SU-DHL-6 (cell line): ENCODE measurements around the gene FSTL4.

Source experiments
- EZH2phosphoT487 ChIP-seq: fragments of 200-600 bp; sonication (generic), shearing (Covaris generic); conservative IDR thresholded peaks from 2 replicates; pipeline ENCODE4 v1.6.1; 2018; ENCODE audit warnings: mild to moderate bottlenecking, antibody characterized with exemption, low read length, moderate library complexity, mixed read lengths
- TF ChIP-seq, protein P1 (sequence below): fragments of 200-600 bp; sonication (generic); IDR thresholded peaks from one replicate; pipeline ENCODE4 v1.5.1; 2017; ENCODE audit warnings: antibody characterized with exemption, mild to moderate bottlenecking, low read length, moderate library complexity; ENCODE audit not compliant: insufficient read depth, poor library complexity, severe bottlenecking

DNA sequence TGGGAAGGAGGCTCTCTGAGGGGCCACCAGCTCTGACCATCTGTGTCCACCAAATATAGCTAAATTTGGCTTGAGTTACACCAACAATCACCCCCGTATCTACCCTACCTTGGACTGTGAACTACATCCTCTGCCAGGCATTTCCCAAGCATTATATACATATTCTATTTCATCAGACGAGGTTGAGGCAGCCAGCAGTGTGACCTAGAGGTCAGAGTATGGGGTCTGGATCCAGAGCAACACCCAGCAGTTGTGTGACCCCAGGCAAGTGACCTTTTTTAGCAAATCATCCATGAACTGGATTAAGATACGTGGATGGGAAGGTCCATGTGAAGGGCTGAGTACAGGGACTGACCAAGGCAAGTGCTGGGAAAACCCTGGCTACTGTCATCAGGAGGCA is 379.9 kb downstream of the FSTL4 start:
- TF ChIP-seq EZH2phosphoT487: no peak
- TF ChIP-seq, protein P1, sequence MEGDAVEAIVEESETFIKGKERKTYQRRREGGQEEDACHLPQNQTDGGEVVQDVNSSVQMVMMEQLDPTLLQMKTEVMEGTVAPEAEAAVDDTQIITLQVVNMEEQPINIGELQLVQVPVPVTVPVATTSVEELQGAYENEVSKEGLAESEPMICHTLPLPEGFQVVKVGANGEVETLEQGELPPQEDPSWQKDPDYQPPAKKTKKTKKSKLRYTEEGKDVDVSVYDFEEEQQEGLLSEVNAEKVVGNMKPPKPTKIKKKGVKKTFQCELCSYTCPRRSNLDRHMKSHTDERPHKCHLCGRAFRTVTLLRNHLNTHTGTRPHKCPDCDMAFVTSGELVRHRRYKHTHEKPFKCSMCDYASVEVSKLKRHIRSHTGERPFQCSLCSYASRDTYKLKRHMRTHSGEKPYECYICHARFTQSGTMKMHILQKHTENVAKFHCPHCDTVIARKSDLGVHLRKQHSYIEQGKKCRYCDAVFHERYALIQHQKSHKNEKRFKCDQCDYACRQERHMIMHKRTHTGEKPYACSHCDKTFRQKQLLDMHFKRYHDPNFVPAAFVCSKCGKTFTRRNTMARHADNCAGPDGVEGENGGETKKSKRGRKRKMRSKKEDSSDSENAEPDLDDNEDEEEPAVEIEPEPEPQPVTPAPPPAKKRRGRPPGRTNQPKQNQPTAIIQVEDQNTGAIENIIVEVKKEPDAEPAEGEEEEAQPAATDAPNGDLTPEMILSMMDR: no peak
